Motor neuron (in vitro differentiated cells): Measurements from ENCODE around the gene AGAP1. TPM values are rescaled to one million over a fixed set of nuclear protein-coding genes. Genes with fewer than 3 reads are reported as not detected.

Experiments used
- ATAC-seq, 8 experiments: fragments of 200-7000 bp; cut with Tn5 transposase; replicated peaks in 6 of 8; 2 replicates each; pipeline ENCODE4 v1.8.0; 2021; ENCODE audit warnings: mild to moderate bottlenecking in 8 of 8, moderate library complexity in 8 of 8
- H3K27ac ChIP-seq, 2 donors: fragments of 250-450 bp; sonication (Bioruptor Pico); 2 replicates each; pipeline ENCODE4 v1.9.0; 2021; ENCODE audit warnings: antibody characterized with exemption in 2 of 2, mild to moderate bottlenecking in 2 of 2, moderate library complexity in 1 of 2
- H3K4me1 ChIP-seq, 2 donors: fragments of 250-450 bp; sonication (Bioruptor Pico); replicated peaks in 1 of 2; 2 replicates each; pipeline ENCODE4 v1.6.1; 2021; ENCODE audit warnings: antibody characterized with exemption in 2 of 2, mild to moderate bottlenecking in 2 of 2, moderate library complexity in 1 of 2
- H3K4me3 ChIP-seq, 5 donors: fragments of 250-450 bp; sonication (Bioruptor Pico); 2 replicates each; pipeline ENCODE4 v1.9.0; 2021; ENCODE audit warnings: antibody characterized with exemption in 5 of 5, mild to moderate bottlenecking in 5 of 5, moderate library complexity in 4 of 5
- WGBS, 10 experiments: fragments of 450-650 bp; shearing (Covaris generic); methylation state at CpG; one replicate each; pipeline ENCODE4 v1.0.0; 2022; 5-methylcytosine and 5-hydroxymethylcytosine counted together
- in situ Hi-C, 9 experiments: fragments of 400-800 bp; cut with MboI; loops; one replicate each; pipeline ENCODE4 v1.15.0; 2021; ENCODE audit warnings: low sequenced_read_pairs in 9 of 9, low pct_unique_long_range_greater_than_20kb in 2 of 9; ENCODE audit not compliant: unreplicated experiment in 9 of 9
- total RNA-seq, 8 experiments: library from RNA; unstranded; fragments of 300-600 nt; gene quantifications; 2 replicates each; pipeline versions ENCODE4 v1.2.3 to v1.2.4, GENCODE V29; 2022

The AGAP1 gene
- 10 to 100 TPM in 7 of 8 experiments, 1 to 10 TPM in 1; 5.9 to 51.1 (median 34.3) TPM for total RNA-seq

GRCh38 chr2:235493775-235494715 lies at the start of gene AGAP1:
Gene AGAP1, plus strand, starts transcription at chr2:235494043.
- Histone ChIP-seq H3K4me3 (peak within 1 kb of the TSS; percentile 52 to 72 (median 70)), H3K4me1 (peaks cover 31 to 33% of the 10 kb centered on the region in 2 donors), H3K27ac (peak within 1 kb of the TSS; percentile 64 to 72)
- peak; percentile 78 to 90 (median 86) for ATAC-seq
- in situ Hi-C loops: loop anchor here in 1 of 9 experiments (25.0 kb wide), 1 partner anchor 357 kb away; no protein-coding TSS in a partner anchor
- WGBS, 10 experiments: 0% methylated on average over 13 to 15 of the region's 156 CpGs; no CpG with 5 or more reads in 8 of the 10 experiments

DNA sequence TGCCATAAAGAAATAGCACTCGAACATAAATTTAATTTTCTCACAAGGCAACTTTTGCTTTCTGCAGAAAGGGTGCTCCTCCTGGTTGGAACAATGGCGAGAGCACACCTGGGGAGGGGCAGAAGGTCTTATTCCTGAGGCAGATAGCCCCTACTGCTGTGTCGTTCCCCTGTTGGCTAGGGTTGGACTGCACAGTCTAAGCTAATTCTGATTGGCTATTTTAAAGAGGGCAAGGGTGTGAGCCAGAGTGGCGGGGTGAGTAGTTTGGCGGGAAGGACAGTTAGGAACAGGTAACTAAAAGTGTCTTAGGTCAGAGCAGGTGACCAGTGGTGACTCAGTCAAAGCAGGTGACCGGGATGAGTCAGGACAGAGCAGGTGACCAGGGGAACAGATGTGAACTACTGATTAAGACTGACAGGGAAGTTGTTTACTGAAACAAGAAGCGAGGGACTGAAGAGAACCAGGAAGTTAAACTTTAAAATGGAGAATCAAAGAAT lies 49.7 kb upstream of the AGAP1 start:
- Histone ChIP-seq H3K27ac (no peak overlapping the region), H3K4me3 (no peak overlapping the region), H3K4me1 (no peaks in the 10 kb centered on the region)
- in situ Hi-C loops: no loop called here
- 49 to 100% (median 93%) methylated on average over 1 to 6 of the region's 7 CpGs for WGBS, 10 experiments
- ATAC-seq: no peak

- 59 to 100% (median 76%) methylated on average over 1 to 6 of the region's 6 CpGs; no CpG with 5 or more reads in 4 of the 10 experiments for WGBS, 10 experiments
- in situ Hi-C loops: no loop called here
Observed at GRCh38 chr2:235445116-235445515, 48.7 kb upstream of the AGAP1 start.

GRCh38 chr2:235446082-235446481 lies 47.8 kb upstream of the AGAP1 start:
- no peak overlapping the region for H3K4me3 ChIP-seq
- 38 to 100% (median 73%) methylated on average over 1 to 5 of the region's 5 CpGs; no CpG with 5 or more reads in 5 of the 10 experiments for WGBS, 10 experiments
- in situ Hi-C loops: no loop called here
- no peak overlapping the region for H3K27ac ChIP-seq
- H3K4me1 ChIP-seq: no peaks in the 10 kb centered on the region
- peak in 1 of 8 experiments; percentile 41 for ATAC-seq

More at GRCh38 chr2:235445116-235445515, 48.7 kb upstream of the AGAP1 start:
- Histone ChIP-seq H3K4me3 (no peak overlapping the region), H3K4me1 (no peaks in the 10 kb centered on the region), H3K27ac (no peak overlapping the region)
- no peak for ATAC-seq

GRCh38 chr2:235447210-235447609 lies 46.6 kb upstream of the AGAP1 start:
- ATAC-seq: no peak
- in situ Hi-C loops: no loop called here
- 26 to 92% (median 70%) methylated on average over 1 to 3 of the region's 3 CpGs for WGBS, 10 experiments

GRCh38 chr2:235449568-235449967 lies 44.3 kb upstream of the AGAP1 start:
- in situ Hi-C loops: no loop called here
- H3K4me3 ChIP-seq: no peak overlapping the region
- H3K4me1 ChIP-seq: no peaks in the 10 kb centered on the region
- WGBS, 10 experiments: 20 to 100% (median 89%) methylated on average over 1 to 6 of the region's 9 CpGs; no CpG with 5 or more reads in 3 of the 10 experiments
- peak in 1 of 8 experiments; percentile 74 for ATAC-seq
- H3K27ac ChIP-seq: no peak overlapping the region

More at GRCh38 chr2:235447210-235447609, 46.6 kb upstream of the AGAP1 start:
- Histone ChIP-seq H3K4me1 (no peaks in the 10 kb centered on the region), H3K4me3 (no peak overlapping the region), H3K27ac (no peak overlapping the region)

- H3K4me3 ChIP-seq: no peak overlapping the region
- in situ Hi-C loops: no loop called here
- WGBS, 10 experiments: 33 to 94% (median 68%) methylated on average over 1 to 5 of the region's 6 CpGs; no CpG with 5 or more reads in 4 of the 10 experiments
- H3K27ac ChIP-seq: no peak overlapping the region
- ATAC-seq: no peak
- no peaks in the 10 kb centered on the region for H3K4me1 ChIP-seq
Observed at GRCh38 chr2:235453605-235454151, 40.2 kb upstream of the AGAP1 start.

GRCh38 chr2:235458839-235459273 lies 35.0 kb upstream of the AGAP1 start:
- H3K27ac ChIP-seq: no peak overlapping the region
- in situ Hi-C loops: no loop called here
- 8 to 100% (median 70%) methylated on average over 1 to 6 of the region's 7 CpGs; no CpG with 5 or more reads in 1 of the 10 experiments for WGBS, 10 experiments
- peak in 5 of 8 experiments; percentile 45 to 97 (median 90) for ATAC-seq
- no peak overlapping the region for H3K4me3 ChIP-seq
- no peaks in the 10 kb centered on the region for H3K4me1 ChIP-seq

DNA sequence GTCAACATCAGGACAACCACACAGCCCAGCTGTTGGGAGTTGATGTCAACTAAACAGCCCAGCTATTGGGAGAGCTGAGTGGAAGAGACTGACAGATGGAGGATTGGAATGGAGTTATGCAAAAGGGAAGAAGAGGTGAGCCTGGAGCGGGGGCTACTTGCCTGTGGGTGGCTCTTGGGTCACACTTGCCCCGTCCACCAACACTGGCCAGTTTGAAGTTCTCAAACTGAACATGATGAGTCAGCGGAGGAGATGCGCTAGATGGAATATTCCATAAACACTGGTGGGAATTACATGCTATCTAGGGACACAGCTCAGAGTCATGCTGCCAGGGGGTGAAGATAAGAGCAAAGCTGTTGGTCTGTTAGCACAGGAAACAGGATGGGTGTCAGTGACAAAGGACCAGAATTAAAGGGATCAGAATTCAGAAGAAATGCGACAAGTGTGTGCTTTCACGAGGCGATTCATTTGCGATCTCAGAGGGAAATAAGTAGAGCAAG lies 33.2 kb upstream of the AGAP1 start:
- no peak for ATAC-seq
- H3K27ac ChIP-seq: no peak overlapping the region
- H3K4me1 ChIP-seq: no peaks in the 10 kb centered on the region
- 50 to 100% (median 89%) methylated on average over 1 to 8 of the region's 8 CpGs for WGBS, 10 experiments
- no peak overlapping the region for H3K4me3 ChIP-seq
- in situ Hi-C loops: no loop called here

DNA sequence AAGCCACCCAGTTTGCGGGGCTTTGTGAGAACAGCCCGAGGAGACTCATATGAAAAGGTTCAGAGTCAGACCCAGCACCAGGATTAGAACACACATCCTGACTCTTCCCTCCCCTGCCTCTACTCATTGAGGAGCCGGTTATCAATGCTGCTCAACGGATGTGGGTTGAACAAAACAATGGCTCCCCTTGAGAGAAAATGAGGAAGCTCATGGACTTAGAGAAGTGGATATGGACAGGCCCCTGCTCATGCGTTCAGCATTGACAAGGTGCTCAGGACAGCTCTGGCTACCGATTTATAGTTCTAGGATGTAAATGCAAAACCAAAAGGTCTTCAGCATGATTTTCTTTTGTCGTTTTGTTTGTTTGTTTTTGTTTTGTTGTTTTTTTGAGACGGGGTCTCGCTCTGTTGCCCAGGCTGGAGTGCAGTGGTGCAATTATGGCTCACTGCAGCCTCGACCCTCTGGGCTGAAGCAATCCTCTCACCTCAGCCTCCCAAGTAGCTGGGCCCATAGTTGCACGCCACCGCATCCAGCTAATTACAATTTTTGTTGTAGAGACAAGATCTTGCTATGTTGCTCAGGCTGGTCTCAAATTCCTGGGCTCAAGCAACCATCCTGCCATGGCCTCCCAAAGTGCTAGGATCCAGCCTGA lies 32.0 kb upstream of the AGAP1 start:
- in situ Hi-C loops: no loop called here
- WGBS, 10 experiments: 48 to 100% (median 80%) methylated on average over 1 to 8 of the region's 12 CpGs; no CpG with 5 or more reads in 1 of the 10 experiments
- no peak overlapping the region for H3K4me3 ChIP-seq
- H3K27ac ChIP-seq: no peak overlapping the region
- H3K4me1 ChIP-seq: no peaks in the 10 kb centered on the region
- no peak for ATAC-seq

DNA sequence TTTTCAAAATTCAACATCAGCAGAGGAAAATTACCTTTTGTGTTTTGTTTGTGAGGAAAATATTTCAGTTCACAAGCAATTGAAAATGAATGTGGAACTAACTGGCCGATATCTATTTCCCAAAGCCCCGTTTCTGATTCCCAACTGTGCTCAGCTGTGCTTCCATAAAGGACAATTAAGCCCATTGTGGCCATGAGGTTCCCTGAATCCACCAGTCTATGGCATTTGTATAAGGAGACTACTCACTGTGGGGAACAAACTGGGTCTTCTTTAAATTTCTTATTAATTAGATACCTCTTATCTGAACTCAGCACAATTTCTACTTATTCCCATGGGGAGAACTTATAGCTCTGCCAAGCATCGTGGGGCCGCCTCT lies 31.4 kb upstream of the AGAP1 start:
- no peak for ATAC-seq
- no peak overlapping the region for H3K27ac ChIP-seq
- no peaks in the 10 kb centered on the region for H3K4me1 ChIP-seq
- WGBS, 10 experiments: 20 to 92% (median 80%) methylated on average over 1 to 4 of the region's 4 CpGs; no CpG with 5 or more reads in 1 of the 10 experiments
- in situ Hi-C loops: no loop called here
- H3K4me3 ChIP-seq: no peak overlapping the region

GRCh38 chr2:235463893-235464292 lies 29.9 kb upstream of the AGAP1 start:
- 40 to 90% (median 80%) methylated on average over 1 to 2 of the region's 3 CpGs; no CpG with 5 or more reads in 7 of the 10 experiments for WGBS, 10 experiments
- in situ Hi-C loops: no loop called here
- peak in 1 of 8 experiments; percentile 10 for ATAC-seq
- H3K27ac ChIP-seq: no peak overlapping the region
- H3K4me3 ChIP-seq: no peak overlapping the region
- H3K4me1 ChIP-seq: no peaks in the 10 kb centered on the region
